HepG2 (cell line): ENCODE data around the gene ZNF221. TPM values are rescaled to one million over a fixed set of nuclear protein-coding genes. Genes with fewer than 3 reads are reported as not detected.

ENCODE experiments used
- CEBPG ChIP-seq: IDR thresholded peaks from 2 replicates; pipeline ENCODE4 v1.6.1; 2016
- GABPA ChIP-seq, 2 experiments: IDR thresholded peaks; 2 replicates each; pipeline ENCODE4 v1.6.1; 2011 to 2016; ENCODE audit warnings: low read depth in 2 of 2, low read length in 1 of 2, missing biosample characterization in 1 of 2, missing genetic modification characterization in 1 of 2
- GATAD2A ChIP-seq: IDR thresholded peaks from 2 replicates; pipeline ENCODE4 v1.6.1; 2016
- SAP130 ChIP-seq: IDR thresholded peaks from 2 replicates; pipeline ENCODE4 v1.6.1; 2016; ENCODE audit warnings: low read depth
- ZMYM4 ChIP-seq: sonication (generic); formaldehyde crosslinking; IDR thresholded peaks from 2 replicates; pipeline ENCODE4 v1.8.1; 2023; ENCODE audit warnings: mild to moderate bottlenecking, missing genetic modification reagents
- ZNF703 ChIP-seq: sonication (generic); formaldehyde crosslinking; IDR thresholded peaks from 2 replicates; pipeline ENCODE4 v1.5.1; 2020; ENCODE audit warnings: missing genetic modification reagents, mild to moderate bottlenecking, moderate library complexity, borderline replicate concordance
- ZNF781 ChIP-seq: sonication (generic); formaldehyde crosslinking; IDR thresholded peaks from 2 replicates; pipeline ENCODE4 v1.5.1; 2020; ENCODE audit warnings: borderline replicate concordance, mild to moderate bottlenecking, missing genetic modification reagents; ENCODE audit errors: not compliant biosample characterization
- polyA plus RNA-seq, 8 experiments: library from polyadenylated mRNA; depleted of rRNA in 3 of 8; stranded (reverse) in 7 of 8; unstranded in 1 of 8; fragments of >200 nt; fragmentation: Illumina TruSeq in 4 of 8; extraction: Trizol in 4 of 8; gene quantifications; 2 replicates each; pipeline versions ENCODE4 v1.2.1 to v1.2.3, GENCODE V29; 2011 to 2016; ENCODE audit warnings: low read depth in 4 of 8, missing spikeins in 1 of 8, mixed read lengths in 1 of 8; ENCODE audit not compliant: insufficient read depth in 1 of 8
- total RNA-seq, 5 experiments: library from RNA; depleted of rRNA; stranded (reverse); fragments of >200 nt; fragmentation: Illumina TruSeq; extraction: Trizol; gene quantifications; 2 replicates each; pipeline ENCODE4 v1.2.3, GENCODE V29; 2016; ENCODE audit warnings: low read depth in 1 of 5
- TF ChIP-seq, protein P1 (sequence below): sonication (generic); formaldehyde crosslinking; IDR thresholded peaks from 2 replicates; pipeline ENCODE4 v1.4.0; 2020; ENCODE audit warnings: missing genetic modification reagents, borderline replicate concordance
- TF ChIP-seq, protein P2 (sequence below): sonication (generic); formaldehyde crosslinking; conservative IDR thresholded peaks from 2 replicates; pipeline ENCODE4 v1.4.0; 2020; ENCODE audit warnings: mild to moderate bottlenecking, missing genetic modification reagents, moderate library complexity
- TF ChIP-seq, protein P3 (sequence below): sonication (generic); formaldehyde crosslinking; IDR thresholded peaks from 2 replicates; pipeline ENCODE4 v1.5.1; 2020; ENCODE audit warnings: mild to moderate bottlenecking, missing genetic modification reagents, borderline replicate concordance
- TF ChIP-seq, protein P4 (sequence below): sonication (generic); formaldehyde crosslinking; IDR thresholded peaks from 2 replicates; pipeline ENCODE4 v1.4.0; 2020; ENCODE audit warnings: missing genetic modification reagents
- TF ChIP-seq, protein P5 (sequence below): IDR thresholded peaks from 2 replicates; pipeline ENCODE4 v1.6.1; 2016; ENCODE audit warnings: control low read depth

ZNF221 gene
- total and polyA plus RNA-seq, 2 of the 13 experiments (the other 11 are each of a cell fraction or from before 2014, with no cell fraction given) = 0.48 to 3.4 TPM

DNA sequence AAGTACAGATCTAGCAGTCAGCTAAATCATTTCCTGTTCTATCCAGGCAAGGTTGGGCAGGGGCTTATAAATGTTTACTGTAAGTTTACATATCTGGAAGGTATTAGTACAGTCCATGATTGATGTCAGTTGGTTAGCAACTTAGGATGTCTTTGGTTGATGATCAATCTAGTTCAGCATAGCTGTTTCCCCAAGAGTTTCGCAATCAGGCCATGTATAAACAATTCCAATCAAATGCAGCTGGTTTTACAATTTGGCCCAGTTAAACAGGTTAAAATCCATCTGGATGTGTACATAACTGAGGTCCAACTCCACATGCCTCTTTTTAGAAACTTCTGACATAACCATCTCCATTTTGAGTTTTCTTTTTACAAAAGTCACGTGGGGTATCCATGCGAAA, 6.9 kb downstream of the ZNF221 start (continued):
- TF ChIP-seq, protein P1, sequence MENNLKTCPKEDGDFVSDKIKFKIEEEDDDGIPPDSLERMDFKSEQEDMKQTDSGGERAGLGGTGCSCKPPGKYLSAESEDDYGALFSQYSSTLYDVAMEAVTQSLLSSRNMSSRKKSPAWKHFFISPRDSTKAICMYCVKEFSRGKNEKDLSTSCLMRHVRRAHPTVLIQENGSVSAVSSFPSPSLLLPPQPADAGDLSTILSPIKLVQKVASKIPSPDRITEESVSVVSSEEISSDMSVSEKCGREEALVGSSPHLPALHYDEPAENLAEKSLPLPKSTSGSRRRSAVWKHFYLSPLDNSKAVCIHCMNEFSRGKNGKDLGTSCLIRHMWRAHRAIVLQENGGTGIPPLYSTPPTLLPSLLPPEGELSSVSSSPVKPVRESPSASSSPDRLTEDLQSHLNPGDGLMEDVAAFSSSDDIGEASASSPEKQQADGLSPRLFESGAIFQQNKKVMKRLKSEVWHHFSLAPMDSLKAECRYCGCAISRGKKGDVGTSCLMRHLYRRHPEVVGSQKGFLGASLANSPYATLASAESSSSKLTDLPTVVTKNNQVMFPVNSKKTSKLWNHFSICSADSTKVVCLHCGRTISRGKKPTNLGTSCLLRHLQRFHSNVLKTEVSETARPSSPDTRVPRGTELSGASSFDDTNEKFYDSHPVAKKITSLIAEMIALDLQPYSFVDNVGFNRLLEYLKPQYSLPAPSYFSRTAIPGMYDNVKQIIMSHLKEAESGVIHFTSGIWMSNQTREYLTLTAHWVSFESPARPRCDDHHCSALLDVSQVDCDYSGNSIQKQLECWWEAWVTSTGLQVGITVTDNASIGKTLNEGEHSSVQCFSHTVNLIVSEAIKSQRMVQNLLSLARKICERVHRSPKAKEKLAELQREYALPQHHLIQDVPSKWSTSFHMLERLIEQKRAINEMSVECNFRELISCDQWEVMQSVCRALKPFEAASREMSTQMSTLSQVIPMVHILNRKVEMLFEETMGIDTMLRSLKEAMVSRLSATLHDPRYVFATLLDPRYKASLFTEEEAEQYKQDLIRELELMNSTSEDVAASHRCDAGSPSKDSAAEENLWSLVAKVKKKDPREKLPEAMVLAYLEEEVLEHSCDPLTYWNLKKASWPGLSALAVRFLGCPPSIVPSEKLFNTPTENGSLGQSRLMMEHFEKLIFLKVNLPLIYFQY (CRISPR knock-in tag) = peak; percentile 52; the same call in 1 of the 2 replicates
- TF ChIP-seq GABPA (IDR thresholded peaks at IDR 0.05; ENCODE audit: low read depth, low read length) = no peak
- TF ChIP-seq GABPA (CRISPR knock-in tag; IDR thresholded peaks at IDR 0.05; ENCODE audit: low read depth) = 0 out of 2 replicates have a peak, but pooled peaks have one; percentile 10
- TF ChIP-seq, protein P2, sequence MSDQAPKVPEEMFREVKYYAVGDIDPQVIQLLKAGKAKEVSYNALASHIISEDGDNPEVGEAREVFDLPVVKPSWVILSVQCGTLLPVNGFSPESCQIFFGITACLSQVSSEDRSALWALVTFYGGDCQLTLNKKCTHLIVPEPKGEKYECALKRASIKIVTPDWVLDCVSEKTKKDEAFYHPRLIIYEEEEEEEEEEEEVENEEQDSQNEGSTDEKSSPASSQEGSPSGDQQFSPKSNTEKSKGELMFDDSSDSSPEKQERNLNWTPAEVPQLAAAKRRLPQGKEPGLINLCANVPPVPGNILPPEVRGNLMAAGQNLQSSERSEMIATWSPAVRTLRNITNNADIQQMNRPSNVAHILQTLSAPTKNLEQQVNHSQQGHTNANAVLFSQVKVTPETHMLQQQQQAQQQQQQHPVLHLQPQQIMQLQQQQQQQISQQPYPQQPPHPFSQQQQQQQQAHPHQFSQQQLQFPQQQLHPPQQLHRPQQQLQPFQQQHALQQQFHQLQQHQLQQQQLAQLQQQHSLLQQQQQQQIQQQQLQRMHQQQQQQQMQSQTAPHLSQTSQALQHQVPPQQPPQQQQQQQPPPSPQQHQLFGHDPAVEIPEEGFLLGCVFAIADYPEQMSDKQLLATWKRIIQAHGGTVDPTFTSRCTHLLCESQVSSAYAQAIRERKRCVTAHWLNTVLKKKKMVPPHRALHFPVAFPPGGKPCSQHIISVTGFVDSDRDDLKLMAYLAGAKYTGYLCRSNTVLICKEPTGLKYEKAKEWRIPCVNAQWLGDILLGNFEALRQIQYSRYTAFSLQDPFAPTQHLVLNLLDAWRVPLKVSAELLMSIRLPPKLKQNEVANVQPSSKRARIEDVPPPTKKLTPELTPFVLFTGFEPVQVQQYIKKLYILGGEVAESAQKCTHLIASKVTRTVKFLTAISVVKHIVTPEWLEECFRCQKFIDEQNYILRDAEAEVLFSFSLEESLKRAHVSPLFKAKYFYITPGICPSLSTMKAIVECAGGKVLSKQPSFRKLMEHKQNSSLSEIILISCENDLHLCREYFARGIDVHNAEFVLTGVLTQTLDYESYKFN (CRISPR knock-in tag) = peak; percentile 65
- TF ChIP-seq, protein P3, sequence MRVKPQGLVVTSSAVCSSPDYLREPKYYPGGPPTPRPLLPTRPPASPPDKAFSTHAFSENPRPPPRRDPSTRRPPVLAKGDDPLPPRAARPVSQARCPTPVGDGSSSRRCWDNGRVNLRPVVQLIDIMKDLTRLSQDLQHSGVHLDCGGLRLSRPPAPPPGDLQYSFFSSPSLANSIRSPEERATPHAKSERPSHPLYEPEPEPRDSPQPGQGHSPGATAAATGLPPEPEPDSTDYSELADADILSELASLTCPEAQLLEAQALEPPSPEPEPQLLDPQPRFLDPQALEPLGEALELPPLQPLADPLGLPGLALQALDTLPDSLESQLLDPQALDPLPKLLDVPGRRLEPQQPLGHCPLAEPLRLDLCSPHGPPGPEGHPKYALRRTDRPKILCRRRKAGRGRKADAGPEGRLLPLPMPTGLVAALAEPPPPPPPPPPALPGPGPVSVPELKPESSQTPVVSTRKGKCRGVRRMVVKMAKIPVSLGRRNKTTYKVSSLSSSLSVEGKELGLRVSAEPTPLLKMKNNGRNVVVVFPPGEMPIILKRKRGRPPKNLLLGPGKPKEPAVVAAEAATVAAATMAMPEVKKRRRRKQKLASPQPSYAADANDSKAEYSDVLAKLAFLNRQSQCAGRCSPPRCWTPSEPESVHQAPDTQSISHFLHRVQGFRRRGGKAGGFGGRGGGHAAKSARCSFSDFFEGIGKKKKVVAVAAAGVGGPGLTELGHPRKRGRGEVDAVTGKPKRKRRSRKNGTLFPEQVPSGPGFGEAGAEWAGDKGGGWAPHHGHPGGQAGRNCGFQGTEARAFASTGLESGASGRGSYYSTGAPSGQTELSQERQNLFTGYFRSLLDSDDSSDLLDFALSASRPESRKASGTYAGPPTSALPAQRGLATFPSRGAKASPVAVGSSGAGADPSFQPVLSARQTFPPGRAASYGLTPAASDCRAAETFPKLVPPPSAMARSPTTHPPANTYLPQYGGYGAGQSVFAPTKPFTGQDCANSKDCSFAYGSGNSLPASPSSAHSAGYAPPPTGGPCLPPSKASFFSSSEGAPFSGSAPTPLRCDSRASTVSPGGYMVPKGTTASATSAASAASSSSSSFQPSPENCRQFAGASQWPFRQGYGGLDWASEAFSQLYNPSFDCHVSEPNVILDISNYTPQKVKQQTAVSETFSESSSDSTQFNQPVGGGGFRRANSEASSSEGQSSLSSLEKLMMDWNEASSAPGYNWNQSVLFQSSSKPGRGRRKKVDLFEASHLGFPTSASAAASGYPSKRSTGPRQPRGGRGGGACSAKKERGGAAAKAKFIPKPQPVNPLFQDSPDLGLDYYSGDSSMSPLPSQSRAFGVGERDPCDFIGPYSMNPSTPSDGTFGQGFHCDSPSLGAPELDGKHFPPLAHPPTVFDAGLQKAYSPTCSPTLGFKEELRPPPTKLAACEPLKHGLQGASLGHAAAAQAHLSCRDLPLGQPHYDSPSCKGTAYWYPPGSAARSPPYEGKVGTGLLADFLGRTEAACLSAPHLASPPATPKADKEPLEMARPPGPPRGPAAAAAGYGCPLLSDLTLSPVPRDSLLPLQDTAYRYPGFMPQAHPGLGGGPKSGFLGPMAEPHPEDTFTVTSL (CRISPR knock-in tag) = peak; percentile 54; the same call in 1 of the 2 replicates
- 0 out of 2 replicates have a peak, but pooled peaks have one; percentile 23 for TF ChIP-seq SAP130 (CRISPR knock-in tag)
- no peak for TF ChIP-seq ZNF703
- TF ChIP-seq GATAD2A (CRISPR knock-in tag) = peak; percentile 51; the same call in 1 of the 2 replicates
- TF ChIP-seq ZMYM4 (CRISPR knock-in tag) = peak; percentile 32; the same call in 1 of the 2 replicates
- peak; percentile 92 for TF ChIP-seq CEBPG (CRISPR knock-in tag)
- TF ChIP-seq, protein P4, sequence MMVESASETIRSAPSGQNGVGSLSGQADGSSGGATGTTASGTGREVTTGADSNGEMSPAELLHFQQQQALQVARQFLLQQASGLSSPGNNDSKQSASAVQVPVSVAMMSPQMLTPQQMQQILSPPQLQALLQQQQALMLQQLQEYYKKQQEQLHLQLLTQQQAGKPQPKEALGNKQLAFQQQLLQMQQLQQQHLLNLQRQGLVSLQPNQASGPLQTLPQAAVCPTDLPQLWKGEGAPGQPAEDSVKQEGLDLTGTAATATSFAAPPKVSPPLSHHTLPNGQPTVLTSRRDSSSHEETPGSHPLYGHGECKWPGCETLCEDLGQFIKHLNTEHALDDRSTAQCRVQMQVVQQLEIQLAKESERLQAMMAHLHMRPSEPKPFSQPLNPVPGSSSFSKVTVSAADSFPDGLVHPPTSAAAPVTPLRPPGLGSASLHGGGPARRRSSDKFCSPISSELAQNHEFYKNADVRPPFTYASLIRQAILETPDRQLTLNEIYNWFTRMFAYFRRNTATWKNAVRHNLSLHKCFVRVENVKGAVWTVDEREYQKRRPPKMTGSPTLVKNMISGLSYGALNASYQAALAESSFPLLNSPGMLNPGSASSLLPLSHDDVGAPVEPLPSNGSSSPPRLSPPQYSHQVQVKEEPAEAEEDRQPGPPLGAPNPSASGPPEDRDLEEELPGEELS (CRISPR knock-in tag) = 0 out of 2 replicates have a peak, but pooled peaks have one; percentile 26
- TF ChIP-seq ZNF781 (CRISPR knock-in tag) = no peak
- TF ChIP-seq, protein P5, sequence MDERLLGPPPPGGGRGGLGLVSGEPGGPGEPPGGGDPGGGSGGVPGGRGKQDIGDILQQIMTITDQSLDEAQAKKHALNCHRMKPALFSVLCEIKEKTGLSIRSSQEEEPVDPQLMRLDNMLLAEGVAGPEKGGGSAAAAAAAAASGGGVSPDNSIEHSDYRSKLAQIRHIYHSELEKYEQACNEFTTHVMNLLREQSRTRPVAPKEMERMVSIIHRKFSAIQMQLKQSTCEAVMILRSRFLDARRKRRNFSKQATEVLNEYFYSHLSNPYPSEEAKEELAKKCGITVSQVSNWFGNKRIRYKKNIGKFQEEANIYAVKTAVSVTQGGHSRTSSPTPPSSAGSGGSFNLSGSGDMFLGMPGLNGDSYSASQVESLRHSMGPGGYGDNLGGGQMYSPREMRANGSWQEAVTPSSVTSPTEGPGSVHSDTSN (CRISPR knock-in tag) = no peak
